ENCODE measurements around the gene ATG4C.

DNA sequence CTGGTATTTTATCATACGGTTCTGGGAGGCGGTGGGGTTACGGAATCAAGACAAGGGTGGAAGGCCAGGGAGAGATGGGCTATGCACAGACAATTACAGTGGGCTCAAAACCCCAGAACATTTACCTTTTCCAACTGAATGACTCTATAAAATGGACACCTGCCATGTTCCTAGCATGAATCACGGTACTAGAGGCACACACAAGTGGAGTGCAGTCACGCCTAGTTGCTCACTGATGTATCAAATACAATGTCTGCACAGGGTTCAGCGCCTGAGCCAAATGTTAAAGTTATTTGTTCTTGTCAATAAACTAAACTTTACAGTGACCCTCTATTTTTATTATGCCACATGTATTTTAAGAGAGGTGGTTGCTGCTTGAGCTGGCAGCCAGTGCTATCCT lies 121.4 kb downstream of the ATG4C start:
- TF ChIP-seq, protein P1, sequence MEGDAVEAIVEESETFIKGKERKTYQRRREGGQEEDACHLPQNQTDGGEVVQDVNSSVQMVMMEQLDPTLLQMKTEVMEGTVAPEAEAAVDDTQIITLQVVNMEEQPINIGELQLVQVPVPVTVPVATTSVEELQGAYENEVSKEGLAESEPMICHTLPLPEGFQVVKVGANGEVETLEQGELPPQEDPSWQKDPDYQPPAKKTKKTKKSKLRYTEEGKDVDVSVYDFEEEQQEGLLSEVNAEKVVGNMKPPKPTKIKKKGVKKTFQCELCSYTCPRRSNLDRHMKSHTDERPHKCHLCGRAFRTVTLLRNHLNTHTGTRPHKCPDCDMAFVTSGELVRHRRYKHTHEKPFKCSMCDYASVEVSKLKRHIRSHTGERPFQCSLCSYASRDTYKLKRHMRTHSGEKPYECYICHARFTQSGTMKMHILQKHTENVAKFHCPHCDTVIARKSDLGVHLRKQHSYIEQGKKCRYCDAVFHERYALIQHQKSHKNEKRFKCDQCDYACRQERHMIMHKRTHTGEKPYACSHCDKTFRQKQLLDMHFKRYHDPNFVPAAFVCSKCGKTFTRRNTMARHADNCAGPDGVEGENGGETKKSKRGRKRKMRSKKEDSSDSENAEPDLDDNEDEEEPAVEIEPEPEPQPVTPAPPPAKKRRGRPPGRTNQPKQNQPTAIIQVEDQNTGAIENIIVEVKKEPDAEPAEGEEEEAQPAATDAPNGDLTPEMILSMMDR (optimal IDR thresholded peaks at IDR 0.05 in 1 of 3, IDR thresholded peaks at IDR 0.05 in 1 of 3, conservative IDR thresholded peaks at IDR 0.05 in 1 of 3; ENCODE audit: extremely low read depth in 1 of 3, insufficient read depth in 2 of 3, low read length in 3 of 3): no peak
- TF ChIP-seq EZH2 (IDR thresholded peaks at IDR 0.05; ENCODE audit: low read length): no peak

All from keratinocyte (primary cell).